Karpas-422 (cell line): ENCODE data around the gene MYO1E. TPM values are rescaled to one million over a fixed set of nuclear protein-coding genes. Genes with fewer than 3 reads are reported as not detected.

Experiments
- DNase-seq: peaks from one replicate; pipeline ENCODE4 v3.0.0-alpha.2; 2015
- H2AFZ ChIP-seq: fragments of 200-600 bp; sonication (generic); 2 replicates; pipeline ENCODE4 v1.6.1; 2014; ENCODE audit warnings: antibody characterized with exemption, low read length, mixed read lengths
- H3K27ac ChIP-seq: fragments of 200-600 bp; sonication (generic); 2 replicates; pipeline ENCODE4 v1.5.1; 2014; ENCODE audit warnings: mild to moderate bottlenecking, low read length, moderate library complexity
- H3K27me3 ChIP-seq: fragments of 200-600 bp; sonication (generic); 2 replicates; pipeline ENCODE4 v1.6.1; 2014; ENCODE audit warnings: low read length, mixed read lengths
- H3K36me3 ChIP-seq: fragments of 200-600 bp; sonication (generic); 2 replicates; pipeline ENCODE4 v1.6.1; 2014; ENCODE audit warnings: low read length, mixed read lengths; ENCODE audit not compliant: insufficient read depth
- H3K4me1 ChIP-seq: fragments of 200-600 bp; sonication (generic); 2 replicates; pipeline ENCODE4 v1.6.1; 2014; ENCODE audit warnings: mild to moderate bottlenecking, low read length, mixed read lengths
- H3K4me2 ChIP-seq: fragments of 200-600 bp; sonication (generic); 2 replicates; pipeline ENCODE4 v1.6.1; 2014; ENCODE audit warnings: low read length, low read depth, mild to moderate bottlenecking; ENCODE audit not compliant: poor library complexity, severe bottlenecking
- H3K4me3 ChIP-seq: fragments of 200-600 bp; sonication (generic); 2 replicates; pipeline ENCODE4 v1.5.1; 2014; ENCODE audit warnings: mild to moderate bottlenecking, antibody characterized with exemption, low read length, mixed read lengths
- H3K79me2 ChIP-seq: fragments of 200-600 bp; sonication (generic); 2 replicates; pipeline ENCODE4 v1.6.1; 2014; ENCODE audit warnings: mild to moderate bottlenecking, low read length, mixed read lengths
- H3K9ac ChIP-seq: fragments of 200-600 bp; sonication (generic); 2 replicates; pipeline ENCODE4 v1.6.0; 2014; ENCODE audit warnings: low read length
- H3K9me2 ChIP-seq: fragments of 200-600 bp; sonication (generic), shearing (Covaris generic); replicated peaks from 2 replicates; pipeline ENCODE4 v1.6.0; 2014; ENCODE audit warnings: mild to moderate bottlenecking, low read length, moderate library complexity; ENCODE audit not compliant: insufficient read depth
- H3K9me3 ChIP-seq: fragments of 300-700, 200-600 bp; sonication (generic); 2 replicates; pipeline ENCODE4 v1.6.1; 2014; ENCODE audit warnings: low read length, mixed read lengths
- H4K20me1 ChIP-seq: fragments of 200-600 bp; sonication (generic); 2 replicates; pipeline ENCODE4 v1.6.1; 2014; ENCODE audit warnings: mild to moderate bottlenecking, antibody characterized with exemption, low read length, low read depth; ENCODE audit not compliant: insufficient read depth
- total RNA-seq: library from RNA; depleted of rRNA; stranded (reverse); fragments of >200 nt; shearing (Covaris generic); gene quantifications from 2 replicates; pipeline ENCODE4 v1.2.3, GENCODE V29; 2014; ENCODE audit warnings: low replicate concordance; rRNA removed

The MYO1E gene
- total RNA-seq: 0.25 and 1.5 TPM in 2 replicates

GRCh38 chr15:59372352-59373211 lies at the start of gene MYO1E:
TSS of gene MYO1E (minus strand) at chr15:59372871. CDS start at chr15:59372500, 371 bp downstream.
- no peaks in the 10 kb centered on the region for H3K9me3 ChIP-seq
- no peaks in the 10 kb centered on the region for H3K9me2 ChIP-seq
- H3K79me2 ChIP-seq: no peaks in the 10 kb centered on the region
- H3K4me3 ChIP-seq: peak within 1 kb of the TSS; percentile 69
- H3K27ac ChIP-seq: no peak within 1 kb of the TSS
- peaks cover 15% of the 10 kb centered on the region for H3K4me1 ChIP-seq
- no peaks in the 10 kb centered on the region for H4K20me1 ChIP-seq
- H3K4me2 ChIP-seq: peak within 1 kb of the TSS; percentile 85
- H2AFZ ChIP-seq: peak within 1 kb of the TSS; percentile 87
- peak within 1 kb of the TSS; percentile 52 for H3K9ac ChIP-seq
- no peaks in the 10 kb centered on the region for H3K36me3 ChIP-seq
- no peaks in the 10 kb centered on the region for H3K27me3 ChIP-seq
- peak; percentile 57 for DNase-seq

- Histone ChIP-seq H3K4me1 (no peaks in the 10 kb centered on the region), H3K9me3 (no peaks in the 10 kb centered on the region), H3K9ac (no peak overlapping the region), H4K20me1 (no peaks in the 10 kb centered on the region), H3K27me3 (no peaks in the 10 kb centered on the region), H2AFZ (no peak overlapping the region), H3K27ac (no peak overlapping the region), H3K36me3 (no peaks in the 10 kb centered on the region), H3K4me2 (no peak overlapping the region), H3K4me3 (no peak overlapping the region), H3K9me2 (no peaks in the 10 kb centered on the region), H3K79me2 (no peaks in the 10 kb centered on the region)
- DNase-seq: no peak
These were observed 48.4 kb upstream of the MYO1E start for GRCh38 chr15:59420986-59421618.

DNA sequence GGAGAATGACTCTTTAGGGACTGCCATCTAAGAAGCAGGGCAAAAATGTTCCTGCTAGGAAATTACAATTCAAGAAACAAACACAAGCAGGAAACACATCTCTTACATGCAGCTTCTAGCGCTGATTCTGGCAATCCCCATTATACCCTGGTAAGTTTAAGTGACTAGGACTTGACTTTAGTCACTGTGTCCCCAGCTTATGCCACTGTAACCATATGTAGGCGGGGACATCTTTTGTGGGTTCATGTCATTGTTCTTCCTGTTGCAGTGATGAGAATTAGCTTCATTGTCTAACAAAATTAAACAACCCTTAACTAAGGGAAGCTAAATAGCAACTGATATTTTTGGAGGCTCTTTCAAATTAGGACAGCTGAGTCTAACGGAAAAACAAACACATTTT lies 47.4 kb upstream of the MYO1E start:
- H3K4me3 ChIP-seq: no peak overlapping the region
- no peaks in the 10 kb centered on the region for H3K4me1 ChIP-seq
- no peaks in the 10 kb centered on the region for H3K27me3 ChIP-seq
- H3K79me2 ChIP-seq: no peaks in the 10 kb centered on the region
- no peak overlapping the region for H3K4me2 ChIP-seq
- no peaks in the 10 kb centered on the region for H3K36me3 ChIP-seq
- H2AFZ ChIP-seq: no peak overlapping the region
- H3K9me2 ChIP-seq: no peaks in the 10 kb centered on the region
- no peaks in the 10 kb centered on the region for H4K20me1 ChIP-seq
- H3K27ac ChIP-seq: no peak overlapping the region
- H3K9ac ChIP-seq: no peak overlapping the region
- DNase-seq: no peak
- H3K9me3 ChIP-seq: no peaks in the 10 kb centered on the region

GRCh38 chr15:59419170-59419569 lies 46.5 kb upstream of the MYO1E start:
- Histone ChIP-seq H3K9me2 (no peaks in the 10 kb centered on the region), H3K4me2 (no peak overlapping the region), H3K79me2 (no peaks in the 10 kb centered on the region), H3K27ac (no peak overlapping the region), H4K20me1 (no peaks in the 10 kb centered on the region), H3K36me3 (no peaks in the 10 kb centered on the region), H2AFZ (no peak overlapping the region), H3K4me1 (no peaks in the 10 kb centered on the region), H3K9me3 (no peaks in the 10 kb centered on the region), H3K27me3 (no peaks in the 10 kb centered on the region), H3K9ac (no peak overlapping the region), H3K4me3 (no peak overlapping the region)
- DNase-seq: no peak

DNA sequence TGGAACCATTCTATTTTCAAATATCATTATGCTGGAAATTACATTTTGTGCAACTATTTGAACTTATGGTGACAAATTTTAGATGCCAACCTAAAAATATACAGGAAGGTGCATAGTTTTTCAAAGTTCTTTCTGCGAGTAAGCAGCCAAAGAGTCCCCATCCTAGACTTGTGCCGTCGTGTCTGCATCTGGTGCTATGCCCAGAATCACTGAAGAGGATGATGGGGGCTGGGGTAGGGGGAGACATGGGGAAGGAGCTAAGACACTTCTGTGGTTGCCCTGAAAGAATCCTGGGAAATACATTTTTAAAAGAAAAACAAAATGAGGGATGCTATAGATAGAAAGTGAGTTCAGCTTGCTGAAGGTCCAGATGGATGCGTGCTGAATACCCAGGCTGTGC lies 44.1 kb upstream of the MYO1E start:
- Histone ChIP-seq H3K4me3 (no peak overlapping the region), H3K27ac (no peak overlapping the region), H3K36me3 (no peaks in the 10 kb centered on the region), H3K9me2 (no peaks in the 10 kb centered on the region), H3K4me1 (peaks cover 19% of the 10 kb centered on the region), H3K4me2 (no peak overlapping the region), H4K20me1 (no peaks in the 10 kb centered on the region), H2AFZ (no peak overlapping the region), H3K9ac (no peak overlapping the region), H3K9me3 (no peaks in the 10 kb centered on the region), H3K79me2 (no peaks in the 10 kb centered on the region), H3K27me3 (no peaks in the 10 kb centered on the region)
- DNase-seq: no peak

GRCh38 chr15:59413577-59413976 lies 40.9 kb upstream of the MYO1E start:
- H2AFZ ChIP-seq: no peak overlapping the region
- H3K27me3 ChIP-seq: no peaks in the 10 kb centered on the region
- H3K4me3 ChIP-seq: no peak overlapping the region
- no peaks in the 10 kb centered on the region for H4K20me1 ChIP-seq
- no peak overlapping the region for H3K9ac ChIP-seq
- H3K36me3 ChIP-seq: no peaks in the 10 kb centered on the region
- H3K27ac ChIP-seq: no peak overlapping the region
- H3K9me2 ChIP-seq: no peaks in the 10 kb centered on the region
- H3K4me2 ChIP-seq: no peak overlapping the region
- no peaks in the 10 kb centered on the region for H3K9me3 ChIP-seq
- DNase-seq: no peak
- no peaks in the 10 kb centered on the region for H3K79me2 ChIP-seq
- peaks cover 25% of the 10 kb centered on the region for H3K4me1 ChIP-seq

- H3K9me3 ChIP-seq: no peaks in the 10 kb centered on the region
- H3K4me3 ChIP-seq: no peak overlapping the region
- H3K79me2 ChIP-seq: no peaks in the 10 kb centered on the region
- peaks cover 39% of the 10 kb centered on the region for H3K4me1 ChIP-seq
- no peak for DNase-seq
- no peaks in the 10 kb centered on the region for H3K36me3 ChIP-seq
- no peak overlapping the region for H3K4me2 ChIP-seq
- no peaks in the 10 kb centered on the region for H3K27me3 ChIP-seq
- no peaks in the 10 kb centered on the region for H4K20me1 ChIP-seq
- no peak overlapping the region for H3K9ac ChIP-seq
- no peak overlapping the region for H2AFZ ChIP-seq
- H3K9me2 ChIP-seq: no peaks in the 10 kb centered on the region
- H3K27ac ChIP-seq: no peak overlapping the region
These were observed 37.8 kb upstream of the MYO1E start for GRCh38 chr15:59410391-59410896.

GRCh38 chr15:59407946-59408345 lies 35.3 kb upstream of the MYO1E start:
- H3K27me3 ChIP-seq: no peaks in the 10 kb centered on the region
- no peaks in the 10 kb centered on the region for H4K20me1 ChIP-seq
- no peaks in the 10 kb centered on the region for H3K79me2 ChIP-seq
- no peak overlapping the region for H3K4me2 ChIP-seq
- H3K4me1 ChIP-seq: peaks cover 31% of the 10 kb centered on the region
- no peak overlapping the region for H3K27ac ChIP-seq
- no peak overlapping the region for H3K4me3 ChIP-seq
- H3K9me3 ChIP-seq: no peaks in the 10 kb centered on the region
- no peaks in the 10 kb centered on the region for H3K9me2 ChIP-seq
- no peak overlapping the region for H3K9ac ChIP-seq
- DNase-seq: no peak
- no peak overlapping the region for H2AFZ ChIP-seq
- H3K36me3 ChIP-seq: no peaks in the 10 kb centered on the region
